Esophagus muscularis mucosa (tissue), 4 donors: ENCODE results near the gene BCL11A. TPM values are rescaled to one million over a fixed set of nuclear protein-coding genes. Genes with fewer than 3 reads are reported as not detected.
A peak's percentile ranks its signal among the peaks of the same experiment; 100 is the strongest.

Experiments
- DNase-seq: peaks from one replicate; pipeline ENCODE4 v3.0.0-alpha.2; 2017; ENCODE audit errors: extremely low spot score
- H3K27ac ChIP-seq, 4 donors: fragments of 200-600 bp; sonication (generic); replicated peaks in 1 of 4; 1 replicate in 3 of 4; 2 replicates in 1 of 4; pipeline ENCODE4 v1.5.1; 2016 to 2019; ENCODE audit warnings: mild to moderate bottlenecking in 1 of 4
- H3K27me3 ChIP-seq, 4 donors: fragments of 200-600 bp; sonication (generic); one replicate each; pipeline versions ENCODE4 v1.5.1 to v1.6.0; 2016 to 2019
- H3K36me3 ChIP-seq, 4 donors: fragments of 200-600 bp; sonication (generic); one replicate each; pipeline ENCODE4 v1.5.1; 2016 to 2019
- H3K4me1 ChIP-seq, 4 donors: fragments of 200-600 bp; sonication (generic); one replicate each; pipeline ENCODE4 v1.5.1; 2016 to 2019
- H3K4me3 ChIP-seq, 4 donors: fragments of 200-600 bp; sonication (generic); 1 replicate in 2 of 4; 2 replicates in 2 of 4; pipeline ENCODE4 v1.5.1; 2016 to 2019; ENCODE audit warnings: mild to moderate bottlenecking in 4 of 4, moderate library complexity in 1 of 4
- H3K9me3 ChIP-seq, 4 donors: fragments of 200-600 bp; sonication (generic); 1 replicate in 3 of 4; 2 replicates in 1 of 4; pipeline ENCODE4 v1.5.1; 2016 to 2019
- CTCF ChIP-seq, 3 experiments: fragments of 200-600 bp in 2 of 3; fragments of 450-650 bp in 1 of 3; sonication (generic) in 2 of 3; IDR thresholded peaks; one replicate each; pipeline ENCODE4 v1.5.1; 2017 to 2019; ENCODE audit warnings: antibody characterized with exemption in 3 of 3, mild to moderate bottlenecking in 2 of 3, moderate library complexity in 1 of 3
- EP300 ChIP-seq: sonication (generic); formaldehyde crosslinking; IDR thresholded peaks from one replicate; pipeline ENCODE4 v1.6.1; 2017; ENCODE audit warnings: antibody characterized with exemption
- POLR2A ChIP-seq: fragments of 450-650 bp; IDR thresholded peaks from one replicate; pipeline ENCODE4 v1.6.1; 2017; ENCODE audit warnings: antibody characterized with exemption, moderate library complexity, mild to moderate bottlenecking, low read depth
- POLR2AphosphoS5 ChIP-seq, 2 donors: sonication (generic); formaldehyde crosslinking; IDR thresholded peaks; one replicate each; pipeline ENCODE4 v1.6.1; 2017; ENCODE audit warnings: antibody characterized with exemption in 2 of 2
- WGBS: methylation state at CpG from one replicate; pipeline ENCODE4 v1.1.5; 2018; 5-methylcytosine and 5-hydroxymethylcytosine counted together
- intact Hi-C: fragments of 100-400 bp; cut with DNase I; formaldehyde crosslinking; loops from one replicate; pipeline ENCODE4 v1.15.1; 2023
- total RNA-seq, 4 donors: library from RNA; depleted of rRNA; stranded (reverse); fragments of >200 nt; gene quantifications; one replicate each; pipeline versions ENCODE4 v1.1.0 to v1.2.1, GENCODE V29; 2016

BCL11A gene
- total RNA-seq, 4 donors from 2014 or later = 3.5 to 11.3 (median 4.7) TPM

- Histone ChIP-seq H3K27me3 (peaks cover 0 to 51% (median 3%) of the 10 kb centered on the region in 4 donors), H3K27ac (no peak overlapping the region), H3K4me3 (no peak overlapping the region), H3K9me3 (no peaks in the 10 kb centered on the region), H3K4me1 (peaks cover 3 to 12% (median 10%) of the 10 kb centered on the region in 4 donors), H3K36me3 (no peaks in the 10 kb centered on the region)
- peak; percentile 42 for DNase-seq
- intact Hi-C loops = loop anchor here (10.0 kb wide), 2 partner anchors 1279 to 1819 kb away; no protein-coding TSS in a partner anchor
- WGBS = 66% methylated on average over 5 of the region's 5 CpGs
- TF ChIP-seq CTCF (IDR thresholded peaks at IDR 0.05) (no peak), POLR2A (no peak), POLR2AphosphoS5 (IDR thresholded peaks at IDR 0.05) (no peak), EP300 (no peak)
These were observed 30.1 kb upstream of the BCL11A start for GRCh38 chr2:60583604-60584003.

- H3K9me3 ChIP-seq = no peaks in the 10 kb centered on the region
- 6% methylated on average over 42 of the region's 59 CpGs for WGBS
- TF ChIP-seq POLR2A = no peak
- TF ChIP-seq EP300 = no peak
- TF ChIP-seq CTCF (IDR thresholded peaks at IDR 0.05) = peak; percentile 87 to 98 (median 89)
- H3K27ac ChIP-seq = no peak overlapping the region
- intact Hi-C loops = loop anchor here (10.0 kb wide), 2 partner anchors 1277 to 1817 kb away; no protein-coding TSS in a partner anchor
- DNase-seq = peak; percentile 91
- no peaks in the 10 kb centered on the region for H3K36me3 ChIP-seq
- H3K4me3 ChIP-seq = peak overlapping the region; percentile 31 to 59 (median 48)
- peaks cover 0 to 51% (median 3%) of the 10 kb centered on the region in 4 donors for H3K27me3 ChIP-seq
- H3K4me1 ChIP-seq = peaks cover 3 to 12% (median 10%) of the 10 kb centered on the region in 4 donors
These were observed 28.2 kb upstream of the BCL11A start for GRCh38 chr2:60581433-60582282.

DNA sequence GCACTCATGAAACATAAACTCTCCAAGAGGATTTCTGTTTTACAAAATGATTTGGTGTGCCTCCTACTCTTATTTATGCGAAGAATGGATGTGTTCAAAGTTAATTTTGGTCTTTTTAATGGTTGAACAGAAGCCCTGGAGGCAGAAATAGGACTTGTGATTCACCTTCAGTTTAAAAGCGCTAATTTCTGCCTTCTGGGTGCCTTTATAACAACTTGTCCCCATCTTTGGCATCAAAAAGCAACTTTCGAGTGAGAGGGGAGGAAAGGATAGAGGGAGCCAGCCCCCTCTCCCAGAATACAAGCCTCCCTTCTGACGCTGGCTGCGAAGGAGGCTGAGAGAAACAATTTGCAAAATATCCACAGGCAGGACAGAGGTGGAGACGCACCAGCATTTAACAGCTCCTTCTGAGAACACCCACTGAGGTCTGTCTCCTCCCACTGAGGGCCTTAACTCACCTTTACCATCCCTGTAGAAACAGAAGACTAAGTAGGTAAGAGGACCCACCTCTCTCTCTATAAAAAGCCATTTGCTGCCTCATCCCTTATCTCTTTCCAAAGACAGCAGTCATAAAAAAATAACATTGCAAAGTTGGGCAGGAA, 24.3 kb upstream of the BCL11A start:
- no peaks in the 10 kb centered on the region for H3K9me3 ChIP-seq
- H3K36me3 ChIP-seq = no peaks in the 10 kb centered on the region
- peaks cover 3 to 12% (median 10%) of the 10 kb centered on the region in 4 donors for H3K4me1 ChIP-seq
- DNase-seq = peak; percentile 8
- H3K27ac ChIP-seq = no peak overlapping the region
- 89% methylated on average over 6 of the region's 6 CpGs for WGBS
- H3K4me3 ChIP-seq = no peak overlapping the region
- no peak for TF ChIP-seq POLR2A
- intact Hi-C loops = no loop called here
- peaks cover 0 to 28% (median under 1%) of the 10 kb centered on the region in 4 donors for H3K27me3 ChIP-seq

DNA sequence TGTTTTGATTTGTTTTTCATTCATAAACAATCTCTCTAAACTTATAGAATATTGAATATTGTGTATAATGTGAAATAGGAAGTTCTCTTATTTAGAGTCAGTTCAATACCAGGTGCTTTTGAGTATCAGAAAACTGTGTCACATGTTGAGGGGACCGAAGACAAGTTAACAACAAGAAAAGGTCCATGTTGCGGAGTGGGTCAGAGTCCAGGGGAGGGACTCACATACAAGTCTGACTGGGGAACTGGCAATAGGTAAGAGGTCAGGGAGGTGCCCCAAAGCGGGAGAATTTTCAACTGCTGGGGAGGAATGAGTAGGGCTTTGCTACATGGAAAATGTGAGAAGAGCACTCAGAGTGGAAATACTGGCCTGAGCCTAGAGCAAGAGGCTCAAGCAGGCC, 19.8 kb upstream of the BCL11A start:
- no peak overlapping the region for H3K4me3 ChIP-seq
- 97% methylated on average over 3 of the region's 3 CpGs for WGBS
- no peak overlapping the region for H3K27ac ChIP-seq
- H3K36me3 ChIP-seq = no peaks in the 10 kb centered on the region
- intact Hi-C loops = no loop called here
- no peak for TF ChIP-seq CTCF (IDR thresholded peaks at IDR 0.05)
- no peak for TF ChIP-seq EP300
- no peak for TF ChIP-seq POLR2A
- TF ChIP-seq POLR2AphosphoS5 (IDR thresholded peaks at IDR 0.05) = no peak
- no peaks in the 10 kb centered on the region for H3K9me3 ChIP-seq
- H3K4me1 ChIP-seq = peaks cover 4 to 11% (median 9%) of the 10 kb centered on the region in 4 donors
- DNase-seq = peak; percentile 79
- H3K27me3 ChIP-seq = peaks cover 0 to 56% (median 17%) of the 10 kb centered on the region in 4 donors

- WGBS = 4% methylated on average over 9 of the region's 9 CpGs
- Histone ChIP-seq H3K9me3 (no peaks in the 10 kb centered on the region), H3K27me3 (peaks cover 0 to 80% (median 19%) of the 10 kb centered on the region in 4 donors), H3K4me3 (no peak overlapping the region), H3K27ac (no peak overlapping the region), H3K36me3 (no peaks in the 10 kb centered on the region), H3K4me1 (peaks cover 4 to 11% (median 9%) of the 10 kb centered on the region in 4 donors)
- no peak for TF ChIP-seq EP300
- no peak for TF ChIP-seq POLR2A
- TF ChIP-seq POLR2AphosphoS5 (IDR thresholded peaks at IDR 0.05) = no peak
- no peak for TF ChIP-seq CTCF (IDR thresholded peaks at IDR 0.05)
- intact Hi-C loops = no loop called here
- no peak for DNase-seq
These were observed 16.8 kb upstream of the BCL11A start for GRCh38 chr2:60570251-60570650.
